H1 (cell line): Measurements from ENCODE around the gene ZNF92. TPM values are rescaled to one million over a fixed set of nuclear protein-coding genes. Genes with fewer than 3 reads are reported as not detected.
"Not testable (repeated sequence)": the region's sequence is repeated elsewhere in the genome, so short reads cannot be mapped to it uniquely, and the experiment has no call there.

Experiments
- CTCF ChIA-PET: fragments of 300-600 bp; sonication (Branson Sonifier 250); formaldehyde crosslinking; loops from one replicate; lab custom pipeline; 2021; ENCODE audit not compliant: partially characterized antibody; lab: Charles Lee
- POLR2A ChIA-PET: fragments of 300-600 bp; sonication (Branson Sonifier 250); formaldehyde crosslinking; loops from one replicate; lab custom pipeline; 2021; ENCODE audit warnings: inconsistent platforms; ENCODE audit not compliant: partially characterized antibody; lab: Charles Lee
- DNase-seq, 2 experiments: peaks; one replicate each; pipeline versions ENCODE4 v3.0.0 to v3.0.0-alpha.2; 2010 to 2022; ENCODE audit warnings: low spot score in 2 of 2, low read depth in 1 of 2, mixed read lengths in 1 of 2
- FAIRE-seq: peaks from 2 replicates; lab custom pipeline; 2011; peaks lifted over from hg19 to GRCh38; lab: Jason Lieb, UNC
- H2AFZ ChIP-seq: 2 replicates; pipeline ENCODE4 v1.8.1; 2012; ENCODE audit warnings: low read length, inconsistent platforms
- H2AK5ac ChIP-seq: 2 replicates; pipeline ENCODE4 v1.6.1; 2013; ENCODE audit warnings: low read depth, low read length
- H2BK120ac ChIP-seq: replicated peaks from 2 replicates; pipeline ENCODE3; 2013; ENCODE audit warnings: low read depth, low read length, inconsistent platforms
- H2BK12ac ChIP-seq: 2 replicates; pipeline ENCODE4 v1.6.1; 2013; ENCODE audit warnings: low read depth, low read length
- H2BK15ac ChIP-seq: 2 replicates; pipeline ENCODE4 v1.6.1; 2013; ENCODE audit warnings: low read length
- H2BK20ac ChIP-seq: 2 replicates; pipeline ENCODE4 v1.6.1; 2013; ENCODE audit warnings: low read length
- H2BK5ac ChIP-seq: 2 replicates; pipeline ENCODE4 v1.6.1; 2013; ENCODE audit warnings: low read depth, low read length
- H3K14ac ChIP-seq: 2 replicates; pipeline ENCODE4 v1.6.1; 2013; ENCODE audit warnings: inconsistent platforms; ENCODE audit not compliant: insufficient read length
- H3K18ac ChIP-seq: 2 replicates; pipeline ENCODE4 v1.6.1; 2013; ENCODE audit warnings: low read length; ENCODE audit errors: extremely low read depth
- H3K23ac ChIP-seq: 2 replicates; pipeline ENCODE4 v1.6.1; 2013; ENCODE audit warnings: inconsistent platforms; ENCODE audit not compliant: insufficient read length
- H3K23me2 ChIP-seq: 2 replicates; pipeline ENCODE4 v1.6.1; 2013; ENCODE audit warnings: low read depth, low read length
- H3K27ac ChIP-seq: 2 replicates; pipeline ENCODE4 v1.6.1; 2011; ENCODE audit warnings: low read depth, low read length, inconsistent platforms
- H3K27me3 ChIP-seq, 4 experiments: replicated peaks in 1 of 4; 1 replicate in 1 of 4; 2 replicates in 3 of 4; pipeline versions ENCODE4 v1.6.1 to v1.8.1; 2011 to 2013; ENCODE audit warnings: low read length in 3 of 4, mild to moderate bottlenecking in 3 of 4, inconsistent platforms in 2 of 4, mixed read lengths in 2 of 4, moderate library complexity in 1 of 4; ENCODE audit not compliant: control insufficient read depth in 3 of 4, insufficient read depth in 3 of 4; ENCODE audit errors: extremely low read depth in 1 of 4
- H3K36me3 ChIP-seq, 4 experiments: 2 replicates each; pipeline versions ENCODE4 v1.6.1 to v1.8.1; 2011 to 2013; ENCODE audit warnings: mild to moderate bottlenecking in 4 of 4, low read length in 3 of 4, moderate library complexity in 2 of 4, control low read depth in 1 of 4, inconsistent platforms in 1 of 4; ENCODE audit not compliant: insufficient read depth in 4 of 4, control insufficient read depth in 2 of 4
- H3K4ac ChIP-seq: replicated peaks from 2 replicates; pipeline ENCODE3; 2013; ENCODE audit warnings: low read length, low read depth, mixed read lengths, inconsistent platforms; ENCODE audit not compliant: insufficient read length
- H3K4me1 ChIP-seq, 4 experiments: replicated peaks in 1 of 4; 1 replicate in 1 of 4; 2 replicates in 3 of 4; pipeline versions ENCODE4 v1.6.1 to v1.8.1; 2011 to 2013; ENCODE audit warnings: low read length in 3 of 4, inconsistent platforms in 2 of 4, mixed read lengths in 1 of 4; ENCODE audit not compliant: insufficient read depth in 4 of 4, control insufficient read depth in 3 of 4
- H3K4me2 ChIP-seq, 2 experiments: 2 replicates each; pipeline versions ENCODE4 v1.6.1 to v1.8.1; 2011 to 2013; ENCODE audit warnings: low read depth in 2 of 2, low read length in 2 of 2, control low read depth in 1 of 2, inconsistent platforms in 1 of 2, mild to moderate bottlenecking in 1 of 2; ENCODE audit not compliant: insufficient read depth in 1 of 2
- H3K4me3 ChIP-seq, 4 experiments: fragments of 200-600, 300-600 bp in 1 of 4; sonication (generic), shearing (Covaris generic), sonication (Bioruptor Twin) in 1 of 4; 2 replicates each; pipeline versions ENCODE4 v1.5.1 to v1.8.1; 2011 to 2016; ENCODE audit warnings: low read length in 4 of 4, low read depth in 3 of 4, control low read depth in 2 of 4, inconsistent platforms in 2 of 4, mild to moderate bottlenecking in 2 of 4, mixed read lengths in 1 of 4, moderate library complexity in 1 of 4; ENCODE audit not compliant: insufficient read depth in 2 of 4; ENCODE audit errors: extremely low read depth in 1 of 4
- H3K56ac ChIP-seq: replicated peaks from 2 replicates; pipeline ENCODE3; 2013; ENCODE audit warnings: low read depth, mild to moderate bottlenecking, mixed read lengths, low read length, inconsistent platforms; ENCODE audit not compliant: insufficient read length
- H3K79me1 ChIP-seq: 2 replicates; pipeline ENCODE4 v1.6.1; 2013; ENCODE audit warnings: low read depth, low read length, control low read depth
- H3K79me2 ChIP-seq, 2 experiments: 2 replicates each; pipeline versions ENCODE4 v1.6.1 to v1.8.1; 2012 to 2013; ENCODE audit warnings: low read length in 2 of 2, mild to moderate bottlenecking in 2 of 2, inconsistent platforms in 1 of 2; ENCODE audit not compliant: insufficient read depth in 2 of 2, control insufficient read depth in 1 of 2
- H3K9ac ChIP-seq, 4 experiments: replicated peaks in 1 of 4; 1 replicate in 1 of 4; 2 replicates in 3 of 4; pipeline versions ENCODE4 v1.6.1 to v1.8.1; 2011 to 2013; ENCODE audit warnings: low read depth in 3 of 4, low read length in 3 of 4, control low read depth in 2 of 4, mild to moderate bottlenecking in 2 of 4, moderate library complexity in 2 of 4, inconsistent platforms in 1 of 4; ENCODE audit errors: extremely low read depth in 1 of 4
- H3K9me3 ChIP-seq, 2 experiments: 2 replicates each; pipeline versions ENCODE4 v1.6.1 to v1.8.1; 2012 to 2013; ENCODE audit warnings: mild to moderate bottlenecking in 2 of 2, moderate library complexity in 2 of 2, control low read depth in 1 of 2, inconsistent platforms in 1 of 2, low read depth in 1 of 2, low read length in 1 of 2, mixed read lengths in 1 of 2; ENCODE audit not compliant: insufficient read depth in 2 of 2
- H4K20me1 ChIP-seq, 2 experiments: replicated peaks in 1 of 2; 2 replicates each; pipeline versions ENCODE3 to v1.8.1; 2011 to 2013; ENCODE audit warnings: inconsistent platforms in 2 of 2, low read length in 2 of 2, mild to moderate bottlenecking in 1 of 2; ENCODE audit not compliant: insufficient read depth in 2 of 2, control insufficient read depth in 1 of 2
- H4K5ac ChIP-seq: 2 replicates; pipeline ENCODE4 v1.6.1; 2013; ENCODE audit warnings: low read length, low read depth, mixed read lengths, inconsistent platforms; ENCODE audit not compliant: insufficient read length
- H4K8ac ChIP-seq: 2 replicates; pipeline ENCODE4 v1.8.0; 2013; ENCODE audit warnings: mild to moderate bottlenecking, moderate library complexity, low read length, inconsistent platforms; ENCODE audit not compliant: insufficient read depth; ENCODE audit errors: extremely low read depth
- H4K91ac ChIP-seq: replicated peaks from 2 replicates; pipeline ENCODE3; 2013; ENCODE audit warnings: low read length, mixed read lengths, inconsistent platforms; ENCODE audit not compliant: insufficient read length
- WGBS, 2 experiments: shearing (Covaris generic) in 1 of 2; methylation state at CpG; one replicate each; pipeline versions ENCODE4 v1.1.6 to v1.1.7; 2013 to 2015; ENCODE audit warnings: low lambda C conversion rate in 2 of 2, mixed read lengths in 2 of 2, inconsistent platforms in 1 of 2, low coverage in 1 of 2, missing lambda C conversion rate in 1 of 2; ENCODE audit not compliant: insufficient replicate concordance in 2 of 2, insufficient coverage in 1 of 2, insufficient read length in 1 of 2; ENCODE audit errors: extremely low coverage in 1 of 2, missing lambda C conversion rate in 1 of 2; 5-methylcytosine and 5-hydroxymethylcytosine counted together
- polyA plus RNA-seq, 7 experiments: library from polyadenylated mRNA; depleted of rRNA in 3 of 7; stranded (reverse) in 5 of 7; unstranded in 2 of 7; fragments of >200 nt in 5 of 7; fragments of 200-250 nt in 2 of 7; gene quantifications; 1 replicate in 5 of 7; 2 replicates in 1 of 7; 4 replicates in 1 of 7; pipeline versions ENCODE4 v1.2.1 to v1.2.3, GENCODE V29; 2011 to 2013; ENCODE audit warnings: missing spikeins in 2 of 7, mixed read lengths in 2 of 7
- total RNA-seq: library from RNA; stranded (reverse); fragmentation: NEBNext Ultra II Directional; extraction: Animal tissue kit (Norgen Biotek cat#: 25700); gene quantifications from 2 replicates; pipeline ENCODE4 v1.2.1, GENCODE V29; 2021

Gene ZNF92
- total and polyA plus RNA-seq, 2 of the 8 experiments (the other 6 are each of a cell fraction or from before 2014, with no cell fraction given) = 2.8 to 39.8 TPM

GRCh38 chr7:65344541-65344940 is 29.1 kb upstream of the ZNF92 start:
- H2BK15ac ChIP-seq, H3K14ac ChIP-seq, POLR2A ChIA-PET, H4K91ac ChIP-seq, H3K79me1 ChIP-seq, H2BK12ac ChIP-seq, H3K27me3 ChIP-seq, H3K4me3 ChIP-seq, H2BK20ac ChIP-seq, H4K5ac ChIP-seq, H3K36me3 ChIP-seq, DNase-seq, H3K23me2 ChIP-seq, H3K56ac ChIP-seq, H3K4me2 ChIP-seq, H2BK5ac ChIP-seq, H3K9ac ChIP-seq, H3K4me1 ChIP-seq, H3K18ac ChIP-seq, H3K4ac ChIP-seq, H4K20me1 ChIP-seq, H2AFZ ChIP-seq, H3K23ac ChIP-seq, FAIRE-seq, H3K27ac ChIP-seq, H3K79me2 ChIP-seq, H2BK120ac ChIP-seq, H3K9me3 ChIP-seq, CTCF ChIA-PET, H4K8ac ChIP-seq, H2AK5ac ChIP-seq: not testable (repeated sequence)
- WGBS, 2 experiments = 93% methylated on average over 4 of the region's 4 CpGs; no CpG with 5 or more reads in 1 of the 2 experiments
